Activated naive CD8-positive, alpha-beta T cell treated with anti-CD3 and anti-CD28 coated beads, Interleukin-2, amount 50 U/mL, for 24 hours (primary cell): ENCODE data around the gene TRAPPC2B.

Experiments
- ATAC-seq: fragments of 150-1000 bp; cut with Tn5 transposase; one replicate; pipeline ENCODE4 v1.10.0; 2021
- DNase-seq: peaks from one replicate; pipeline ENCODE4 v3.0.0; 2021
- H3K27ac Mint-ChIP-seq: one replicate; pipeline ENCODE4 v1.8.0; 2021; ENCODE audit warnings: mild to moderate bottlenecking, mixed read lengths
- H3K27me3 Mint-ChIP-seq: one replicate; pipeline ENCODE4 v1.8.0; 2021; ENCODE audit warnings: mixed read lengths
- H3K36me3 Mint-ChIP-seq: one replicate; pipeline ENCODE4 v1.8.0; 2021; ENCODE audit warnings: low read depth, mixed read lengths
- H3K4me1 Mint-ChIP-seq: one replicate; pipeline ENCODE4 v1.8.0; 2021; ENCODE audit warnings: mixed read lengths
- H3K4me3 Mint-ChIP-seq: one replicate; pipeline ENCODE4 v1.8.0; 2021; ENCODE audit warnings: mild to moderate bottlenecking, moderate library complexity, mixed read lengths
- H3K9me3 Mint-ChIP-seq: one replicate; pipeline ENCODE4 v1.8.0; 2021; ENCODE audit warnings: mixed read lengths

Gene TRAPPC2B

DNA sequence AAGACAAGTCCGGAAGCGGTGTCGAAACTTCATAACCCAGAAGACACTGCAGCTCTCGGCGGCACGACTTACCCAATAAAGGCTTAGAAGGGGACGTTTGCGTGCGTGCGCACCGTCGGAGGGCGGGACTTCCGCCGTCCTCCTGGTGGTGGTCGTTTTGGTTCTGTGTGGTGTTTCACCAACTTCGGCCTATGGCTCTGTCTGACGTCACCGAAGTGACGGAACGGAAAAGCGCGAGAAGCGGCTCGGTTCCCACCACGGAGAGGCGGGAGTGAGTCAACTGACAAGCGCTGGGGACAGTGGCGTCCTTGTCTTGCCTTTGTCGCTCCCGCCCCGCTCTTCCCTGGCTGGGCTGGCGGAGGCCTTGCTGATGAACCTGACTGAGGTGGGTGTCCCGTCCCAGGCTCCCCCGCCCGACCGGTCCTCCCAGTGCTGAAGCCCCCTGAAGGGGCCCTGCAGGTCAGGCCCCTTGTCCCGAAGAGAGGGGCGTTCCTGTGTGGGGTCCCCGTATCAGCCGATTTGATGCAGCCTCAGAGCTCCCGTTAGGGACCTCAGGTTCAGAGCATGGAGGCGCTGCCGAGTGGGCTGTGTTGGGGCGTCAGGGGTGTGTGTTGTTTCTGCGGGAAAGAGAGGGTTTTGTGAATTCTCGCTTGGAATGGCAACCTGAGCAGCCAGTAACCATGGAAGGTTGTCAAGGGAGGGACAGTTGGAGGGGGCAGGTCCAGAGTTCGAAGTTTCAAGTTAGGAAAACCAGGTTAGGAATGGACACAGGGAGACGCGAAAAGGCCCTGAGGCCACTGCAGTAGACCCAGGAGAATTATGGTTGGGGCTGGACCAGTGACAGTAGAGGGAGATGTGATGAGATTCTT is 26.6 kb downstream of the TRAPPC2B start, which contains the start of gene ZNF548:
TSS of gene ZNF548 (plus strand) at position 125 of the 869 bp plus-strand sequence. CDS start at position 371, 246 bp downstream.
- H3K4me1 Mint-ChIP-seq = peaks cover 33% of the 10 kb centered on the region
- peak within 1 kb of the TSS; percentile 95 for H3K27ac Mint-ChIP-seq
- H3K4me3 Mint-ChIP-seq = peak within 1 kb of the TSS; percentile 95
- H3K27me3 Mint-ChIP-seq = peaks cover 2% of the 10 kb centered on the region
- ATAC-seq (peak; percentile 99), DNase-seq (peak; percentile 98)
- peaks cover 51% of the 10 kb centered on the region for H3K36me3 Mint-ChIP-seq
- peaks cover 31% of the 10 kb centered on the region for H3K9me3 Mint-ChIP-seq

DNA sequence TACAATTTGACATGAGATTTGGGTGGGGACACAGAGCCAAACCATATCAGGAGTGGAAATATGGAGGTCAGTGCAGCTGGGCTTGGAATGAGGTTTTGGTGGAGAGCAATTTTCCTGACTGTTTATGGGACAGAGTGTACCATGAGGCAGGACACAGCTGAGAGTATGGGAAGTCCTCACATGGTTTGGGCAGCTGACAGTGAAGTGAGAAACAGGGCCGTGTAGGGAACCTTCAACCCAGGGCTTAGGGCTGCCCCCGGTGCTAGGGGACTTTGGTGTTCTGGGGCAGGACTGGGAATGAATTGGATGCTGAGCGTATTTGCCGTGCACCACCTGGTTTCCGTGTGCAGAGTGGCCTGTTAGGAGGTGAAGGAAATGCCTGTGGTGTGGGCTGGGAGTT is 32.4 kb downstream of the TRAPPC2B start:
- no peak overlapping the region for H3K4me3 Mint-ChIP-seq
- peaks cover 58% of the 10 kb centered on the region for H3K9me3 Mint-ChIP-seq

DNA sequence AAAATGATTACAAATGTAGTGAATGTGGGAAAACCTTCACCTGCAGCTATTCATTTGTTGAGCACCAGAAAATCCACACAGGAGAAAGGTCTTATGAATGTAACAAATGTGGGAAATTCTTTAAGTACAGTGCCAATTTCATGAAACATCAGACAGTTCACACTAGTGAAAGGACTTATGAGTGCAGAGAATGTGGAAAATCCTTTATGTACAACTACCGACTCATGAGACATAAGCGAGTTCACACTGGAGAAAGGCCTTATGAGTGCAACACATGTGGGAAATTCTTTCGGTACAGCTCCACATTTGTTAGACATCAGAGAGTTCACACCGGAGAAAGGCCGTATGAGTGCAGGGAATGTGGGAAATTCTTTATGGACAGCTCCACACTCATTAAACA is 35.5 kb downstream of the TRAPPC2B start:
- ATAC-seq (no peak), DNase-seq (no peak)
- no peak overlapping the region for H3K4me3 Mint-ChIP-seq
- H3K27me3 Mint-ChIP-seq = no peaks in the 10 kb centered on the region
- peaks cover 3% of the 10 kb centered on the region for H3K4me1 Mint-ChIP-seq
- H3K27ac Mint-ChIP-seq = no peak overlapping the region
- peaks cover 81% of the 10 kb centered on the region for H3K36me3 Mint-ChIP-seq
- H3K9me3 Mint-ChIP-seq = peaks cover 76% of the 10 kb centered on the region

More for the DNA sequence above, 32.4 kb downstream of the TRAPPC2B start:
- ATAC-seq (no peak), DNase-seq (no peak)
- Mint-ChIP-seq H3K27ac (no peak overlapping the region), H3K36me3 (peaks cover 89% of the 10 kb centered on the region), H3K27me3 (no peaks in the 10 kb centered on the region), H3K4me1 (peaks cover 17% of the 10 kb centered on the region)

DNA sequence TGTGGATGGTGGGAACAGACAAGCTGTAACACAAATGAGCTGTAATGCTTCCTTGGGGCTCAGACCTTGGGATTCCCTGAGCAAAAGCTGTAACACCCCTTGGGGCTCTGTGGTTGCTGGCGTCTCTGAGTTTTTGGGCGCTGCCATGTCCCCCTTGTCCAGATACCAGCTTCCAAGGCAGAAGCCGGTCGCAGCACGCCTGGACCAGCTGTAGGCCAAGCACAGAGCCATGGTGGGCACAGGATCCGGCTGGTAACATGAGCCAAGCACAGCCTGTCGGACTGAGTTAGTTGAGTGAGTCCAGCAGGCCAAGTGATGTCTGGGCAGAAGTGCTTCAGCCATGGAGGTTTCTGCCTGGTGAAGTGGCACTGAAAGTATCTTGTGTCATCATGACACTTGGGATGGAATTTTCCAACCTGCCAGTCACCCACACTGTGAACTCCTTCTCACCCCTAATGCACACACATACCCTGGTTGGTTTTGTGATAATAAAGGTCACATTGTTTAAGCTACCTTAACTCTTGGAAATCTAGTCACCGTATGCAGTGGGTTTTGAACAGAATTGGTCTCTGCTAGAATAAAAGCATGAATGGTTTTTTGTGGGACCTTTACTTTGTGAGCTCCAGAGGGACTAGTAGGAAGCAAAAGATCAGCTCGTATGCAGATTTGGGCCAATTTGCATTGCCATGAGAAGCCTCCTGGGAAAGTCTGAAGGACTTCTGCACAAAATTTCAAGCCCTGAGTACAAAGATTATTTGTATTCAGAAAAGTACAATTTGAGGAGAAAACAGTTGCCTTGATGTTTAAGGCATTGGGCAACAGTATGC is 40.6 kb downstream of the TRAPPC2B start:
- Mint-ChIP-seq H3K27me3 (no peaks in the 10 kb centered on the region), H3K4me1 (peaks cover 2% of the 10 kb centered on the region), H3K9me3 (peaks cover 32% of the 10 kb centered on the region), H3K4me3 (no peak overlapping the region), H3K27ac (no peak overlapping the region), H3K36me3 (peaks cover 31% of the 10 kb centered on the region)
- DNase-seq (no peak), ATAC-seq (peak; percentile 49)

DNA sequence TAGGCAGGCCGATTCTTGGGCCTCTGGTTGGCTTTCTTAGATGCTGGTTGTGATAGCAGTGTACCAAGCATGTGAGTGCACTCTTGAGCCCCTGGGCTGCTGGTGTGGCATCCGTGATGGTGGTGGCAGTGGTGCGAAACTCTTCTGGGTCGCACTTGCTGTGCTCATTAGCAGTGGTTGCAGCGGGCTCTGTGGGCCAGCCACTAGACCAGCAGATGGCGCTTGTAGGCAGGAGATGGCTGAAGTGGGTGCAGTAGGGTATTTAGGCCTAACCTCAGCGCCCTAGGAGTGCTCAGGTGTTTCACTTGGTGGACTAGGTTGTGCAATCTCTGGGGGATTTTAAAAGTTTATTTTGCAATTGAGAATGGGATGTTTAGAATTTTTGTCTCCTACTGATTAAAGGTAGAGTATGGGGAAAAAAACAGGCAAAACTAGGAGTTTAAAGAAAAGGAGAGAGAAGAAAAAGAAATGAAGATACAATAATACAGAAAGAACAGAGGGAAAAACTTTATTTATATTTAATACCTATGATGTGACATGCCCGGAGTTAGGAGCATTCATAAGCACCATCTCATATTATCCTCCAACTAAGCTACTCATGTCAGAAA is 43.3 kb downstream of the TRAPPC2B start:
- Mint-ChIP-seq H3K36me3 (peaks cover 11% of the 10 kb centered on the region), H3K27ac (no peak overlapping the region), H3K4me1 (peaks cover 8% of the 10 kb centered on the region), H3K9me3 (peaks cover 13% of the 10 kb centered on the region), H3K27me3 (no peaks in the 10 kb centered on the region), H3K4me3 (no peak overlapping the region)
- peak; percentile 50 for ATAC-seq
- DNase-seq = peak; percentile 74

DNA sequence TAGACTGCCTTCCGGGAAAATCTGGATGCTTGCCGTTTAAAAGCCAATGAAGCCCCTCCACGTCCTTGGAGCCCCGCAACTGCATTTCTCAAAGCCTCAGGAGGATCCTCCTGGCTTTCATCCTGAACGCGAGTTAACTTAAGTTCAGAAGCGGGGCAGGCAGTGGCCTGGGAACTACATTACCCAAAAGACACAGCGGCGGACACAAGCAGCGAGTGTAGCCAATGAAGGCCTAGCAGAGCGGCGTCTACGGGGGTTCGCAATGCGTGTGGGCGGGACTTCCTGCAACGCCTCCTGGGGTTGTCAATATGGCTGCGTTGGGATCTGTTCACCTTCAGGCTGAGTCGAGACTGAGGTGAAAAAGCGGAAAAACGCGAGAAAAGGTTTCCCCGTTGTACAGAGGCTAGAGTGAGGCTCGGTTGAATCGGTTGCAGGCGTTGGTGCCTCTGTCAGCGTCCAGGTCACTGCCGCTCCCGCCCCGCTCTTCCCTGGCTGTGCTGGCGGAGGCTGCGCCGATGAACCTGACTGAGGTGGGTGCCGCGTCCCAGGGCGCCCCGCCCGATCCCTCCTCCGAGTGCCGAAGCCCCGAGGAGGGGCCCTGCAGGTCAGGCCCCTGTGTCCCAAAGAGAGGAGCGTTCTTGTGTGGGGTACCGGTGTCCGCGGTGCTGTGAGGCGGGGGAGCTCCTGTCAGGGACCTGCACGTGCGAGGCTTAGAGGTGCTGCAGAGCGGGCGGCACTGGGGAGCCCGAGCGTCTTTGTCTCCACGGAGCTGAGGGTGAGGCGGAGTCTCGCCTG is 47.7 kb downstream of the TRAPPC2B start, which contains the start of gene ZNF17:
TSS of gene ZNF17 (plus strand) at position 285 of the 795 bp plus-strand sequence. CDS start 2,455 bp downstream, outside the sequence.
- DNase-seq (peak; percentile 89), ATAC-seq (peak; percentile 100)
- H3K36me3 Mint-ChIP-seq = peaks cover 31% of the 10 kb centered on the region
- H3K4me3 Mint-ChIP-seq = peak within 1 kb of the TSS; percentile 88
- H3K27ac Mint-ChIP-seq = peak within 1 kb of the TSS; percentile 82
- no peaks in the 10 kb centered on the region for H3K27me3 Mint-ChIP-seq
- peaks cover 15% of the 10 kb centered on the region for H3K4me1 Mint-ChIP-seq
- H3K9me3 Mint-ChIP-seq = peaks cover 15% of the 10 kb centered on the region
